WTC11 (cell line): ENCODE results near the gene RABL6. TPM values are rescaled to one million over a fixed set of nuclear protein-coding genes. Genes with fewer than 3 reads are reported as not detected.

ENCODE experiments used
- ATAC-seq: fragments of 200-7000 bp; cut with Tn5 transposase; 2 replicates; pipeline ENCODE4 v1.10.0; 2021; ENCODE audit warnings: mild to moderate bottlenecking, moderate library complexity
- CTCF ChIA-PET: fragments of 300-600 bp; sonication (Branson Sonifier 250); formaldehyde crosslinking; loops from one replicate; lab custom pipeline; 2021; ENCODE audit warnings: antibody characterized with exemption; lab: Charles Lee
- POLR2A ChIA-PET: fragments of 350-600 bp; sonication (Branson Sonifier 250); formaldehyde crosslinking; loops from one replicate; lab custom pipeline; 2021; ENCODE audit warnings: antibody characterized with exemption; lab: Charles Lee
- DNase-seq: peaks from one replicate; pipeline ENCODE4 v3.0.0; 2021; ENCODE audit warnings: low spot score
- H3K27ac Mint-ChIP-seq: 2 replicates; pipeline ENCODE4 v1.8.0; 2021; ENCODE audit warnings: mixed read lengths
- H3K27me3 Mint-ChIP-seq: 2 replicates; pipeline ENCODE4 v1.8.0; 2021; ENCODE audit warnings: low read depth, mild to moderate bottlenecking, moderate library complexity, mixed read lengths
- H3K36me3 Mint-ChIP-seq: 2 replicates; pipeline ENCODE4 v1.8.0; 2021; ENCODE audit warnings: mixed read lengths
- H3K4me1 Mint-ChIP-seq: 2 replicates; pipeline ENCODE4 v1.8.0; 2022; ENCODE audit warnings: mixed read lengths
- H3K4me3 Mint-ChIP-seq: 2 replicates; pipeline ENCODE4 v1.8.0; 2021; ENCODE audit warnings: mild to moderate bottlenecking, moderate library complexity, mixed read lengths
- H3K9me3 Mint-ChIP-seq: 2 replicates; pipeline ENCODE4 v1.8.0; 2021; ENCODE audit warnings: mixed read lengths
- ARID4B ChIP-seq: sonication (generic); formaldehyde crosslinking; IDR thresholded peaks from 2 replicates; pipeline ENCODE4 v1.8.0; 2023; ENCODE audit warnings: missing genetic modification reagents, mild to moderate bottlenecking, borderline replicate concordance
- CBFB ChIP-seq: sonication (generic); formaldehyde crosslinking; IDR thresholded peaks from 2 replicates; pipeline ENCODE4 v1.8.1; 2022; ENCODE audit warnings: mild to moderate bottlenecking, low read depth, missing genetic modification reagents
- E2F5 ChIP-seq: sonication (generic); formaldehyde crosslinking; IDR thresholded peaks from 2 replicates; pipeline ENCODE4 v1.8.1; 2022; ENCODE audit warnings: mild to moderate bottlenecking, moderate library complexity, missing genetic modification reagents
- EMX1 ChIP-seq: fragments of 250-450 bp; sonication (Bioruptor Pico); IDR thresholded peaks from 2 replicates; pipeline ENCODE4 v1.8.0; 2021; ENCODE audit warnings: mild to moderate bottlenecking
- FOXP1 ChIP-seq: sonication (generic); formaldehyde crosslinking; IDR thresholded peaks from 2 replicates; pipeline ENCODE4 v1.8.0; 2022; ENCODE audit warnings: missing genetic modification reagents, mild to moderate bottlenecking, moderate library complexity, borderline replicate concordance
- GABPB1 ChIP-seq: sonication (generic); formaldehyde crosslinking; IDR thresholded peaks from 2 replicates; pipeline ENCODE4 v1.8.1; 2023; ENCODE audit warnings: mild to moderate bottlenecking, missing genetic modification reagents
- GRHL2 ChIP-seq: fragments of 250-450 bp; sonication (Bioruptor Pico); IDR thresholded peaks from 2 replicates; pipeline ENCODE4 v1.8.0; 2022; ENCODE audit warnings: mild to moderate bottlenecking, moderate library complexity; ENCODE audit not compliant: insufficient replicate concordance, severe bottlenecking
- HMGXB4 ChIP-seq: sonication (generic); formaldehyde crosslinking; IDR thresholded peaks from 2 replicates; pipeline ENCODE4 v1.8.1; 2023; ENCODE audit warnings: mild to moderate bottlenecking, moderate library complexity, missing genetic modification reagents
- IRF1 ChIP-seq: sonication (generic); formaldehyde crosslinking; IDR thresholded peaks from 2 replicates; pipeline ENCODE4 v1.8.0; 2023; ENCODE audit warnings: missing genetic modification reagents
- IRF2 ChIP-seq: sonication (generic); formaldehyde crosslinking; IDR thresholded peaks from 2 replicates; pipeline ENCODE4 v1.8.0; 2022; ENCODE audit warnings: low read depth, missing genetic modification reagents, borderline replicate concordance
- JAZF1 ChIP-seq: fragments of 250-450 bp; sonication (Bioruptor Pico); IDR thresholded peaks from 2 replicates; pipeline ENCODE4 v1.9.0; 2021; ENCODE audit warnings: moderate library complexity, mild to moderate bottlenecking, inconsistent platforms
- MAX ChIP-seq: sonication (generic); formaldehyde crosslinking; IDR thresholded peaks from 2 replicates; pipeline ENCODE4 v1.8.0; 2022; ENCODE audit warnings: mild to moderate bottlenecking, missing genetic modification reagents
- SMAD3 ChIP-seq: sonication (generic); formaldehyde crosslinking; IDR thresholded peaks from 2 replicates; pipeline ENCODE4 v1.8.0; 2022; ENCODE audit warnings: missing genetic modification reagents, mild to moderate bottlenecking, borderline replicate concordance
- TEAD4 ChIP-seq: sonication (generic); formaldehyde crosslinking; IDR thresholded peaks from 2 replicates; pipeline ENCODE4 v1.8.0; 2022; ENCODE audit warnings: mild to moderate bottlenecking, missing genetic modification reagents
- USF1 ChIP-seq: sonication (generic); formaldehyde crosslinking; IDR thresholded peaks from 2 replicates; pipeline ENCODE4 v1.8.0; 2022; ENCODE audit warnings: mild to moderate bottlenecking, missing genetic modification reagents
- ZNF281 ChIP-seq: sonication (generic); formaldehyde crosslinking; IDR thresholded peaks from 2 replicates; pipeline ENCODE4 v1.8.0; 2023; ENCODE audit warnings: mild to moderate bottlenecking, missing genetic modification reagents
- ZNF396 ChIP-seq: fragments of 250-450 bp; sonication (Bioruptor Pico); IDR thresholded peaks from 2 replicates; pipeline ENCODE4 v1.8.0; 2021; ENCODE audit warnings: mild to moderate bottlenecking, moderate library complexity, borderline replicate concordance
- ZNF416 ChIP-seq: fragments of 250-450 bp; sonication (Bioruptor Pico); IDR thresholded peaks from 2 replicates; pipeline ENCODE4 v1.9.0; 2021; ENCODE audit warnings: mild to moderate bottlenecking, inconsistent platforms
- total RNA-seq: library from RNA; stranded (reverse); gene quantifications from 3 replicates; pipeline ENCODE4 v1.2.3, GENCODE V29; 2021

RABL6 gene
- total RNA-seq, 1 experiment from 2014 or later = 171 TPM

- CTCF ChIA-PET = interaction anchor here (0.6 to 3.6 kb wide), 17 partner anchors 8 to 659 kb away, joined by 3 to 28 read pairs (median 8); partner anchors contain the start of genes AJM1, RABL6 and TMEM141
- Mint-ChIP-seq H3K27ac (no peak overlapping the region), H3K36me3 (no peaks in the 10 kb centered on the region), H3K4me1 (peaks cover 17% of the 10 kb centered on the region), H3K27me3 (peaks cover 57% of the 10 kb centered on the region), H3K4me3 (peak overlapping the region; percentile 90), H3K9me3 (no peaks in the 10 kb centered on the region)
- ATAC-seq (peak; percentile 4), DNase-seq (peak; percentile 39)
- peak; percentile 18; the same call in 1 of the 2 replicates for TF ChIP-seq GABPB1 (CRISPR knock-in tag)
- no peak for TF ChIP-seq MAX (CRISPR knock-in tag)
- POLR2A ChIA-PET = no interaction called here
These were observed 8.5 kb upstream of the RABL6 start for GRCh38 chr9:136799079-136799853.

- ChIA-PET CTCF (interaction anchor here (0.5 to 3.6 kb wide), 34 partner anchors 9 to 659 kb away, joined by 3 to 28 read pairs (median 6); partner anchors contain the start of genes ABCA2, AJM1, LCN8 and MAN1B1), POLR2A (interaction anchor here (0.6 to 1.7 kb wide), 6 partner anchors 20 to 267 kb away, joined by 3 to 14 read pairs (median 4); no protein-coding TSS in a partner anchor)
- Mint-ChIP-seq H3K4me3 (peak overlapping the region; percentile 90), H3K36me3 (no peaks in the 10 kb centered on the region), H3K27ac (peak overlapping the region; percentile 97), H3K4me1 (peaks cover 17% of the 10 kb centered on the region), H3K9me3 (no peaks in the 10 kb centered on the region), H3K27me3 (peaks cover 58% of the 10 kb centered on the region)
- ATAC-seq = peak; percentile 54
- peak; percentile 92 for DNase-seq
- TF ChIP-seq EMX1 = no peak
- no peak for TF ChIP-seq E2F5 (CRISPR knock-in tag)
- TF ChIP-seq IRF1 (CRISPR knock-in tag) = no peak
- TF ChIP-seq HMGXB4 (CRISPR knock-in tag) = 0 out of 2 replicates have a peak, but pooled peaks have one; percentile 10
- TF ChIP-seq GRHL2 (CRISPR knock-in tag) = no peak
- TF ChIP-seq FOXP1 (CRISPR knock-in tag) = peak; percentile 38; the same call in 1 of the 2 replicates
- no peak for TF ChIP-seq JAZF1 (CRISPR knock-in tag)
- TF ChIP-seq ARID4B (CRISPR knock-in tag) = no peak; the same call in none of the 2 replicates
- no peak; the same call in 1 of the 2 replicates for TF ChIP-seq ZNF281 (CRISPR knock-in tag)
- TF ChIP-seq ZNF416 (CRISPR knock-in tag) = no peak
- TF ChIP-seq SMAD3 (CRISPR knock-in tag) = no peak
- no peak for TF ChIP-seq ZNF396 (CRISPR knock-in tag)
- no peak for TF ChIP-seq TEAD4 (CRISPR knock-in tag)
- no peak for TF ChIP-seq CBFB (CRISPR knock-in tag)
- TF ChIP-seq USF1 (CRISPR knock-in tag) = no peak
- TF ChIP-seq IRF2 (CRISPR knock-in tag) = no peak
These were observed 7.7 kb upstream of the RABL6 start for GRCh38 chr9:136799854-136800657.
